Hypothalamus (tissue), 51 donors: Measurements from ENCODE around the gene SLCO4A1.

Experiments used
- DNase-seq, 51 donors: peaks; one replicate each; lab custom pipeline; 2025; lab: John Stamatoyannopoulos, UW

Gene SLCO4A1

GRCh38 chr20:62696434-62696957, 54.2 kb downstream of the SLCO4A1 start:
- no peak for DNase-seq

- DNase-seq, result no peak
These were observed 54.7 kb downstream of the SLCO4A1 start for GRCh38 chr20:62696989-62697388.

GRCh38 chr20:62697468-62697912, 55.2 kb downstream of the SLCO4A1 start:
- peak in 37 of 51 donors; percentile 10 to 80 (median 42) for DNase-seq

GRCh38 chr20:62698231-62698630, 55.9 kb downstream of the SLCO4A1 start:
- DNase-seq, result no peak

GRCh38 chr20:62699296-62699695, 57.0 kb downstream of the SLCO4A1 start:
- DNase-seq, result no peak

- DNase-seq, result no peak
These were observed 57.4 kb downstream of the SLCO4A1 start for GRCh38 chr20:62699741-62700140.

GRCh38 chr20:62700261-62700930, 58.1 kb downstream of the SLCO4A1 start:
- DNase-seq, result no peak

GRCh38 chr20:62701161-62702012, 59.1 kb downstream of the SLCO4A1 start:
- no peak for DNase-seq

GRCh38 chr20:62702013-62702300, 59.7 kb downstream of the SLCO4A1 start:
- DNase-seq, result no peak

GRCh38 chr20:62702895-62703852, 60.9 kb downstream of the SLCO4A1 start:
- peak in 1 of 51 donors; percentile 40 for DNase-seq

- DNase-seq, result no peak
These were observed 61.5 kb downstream of the SLCO4A1 start for GRCh38 chr20:62703853-62704228.

- peak in 20 of 51 donors; percentile 7 to 65 (median 19) for DNase-seq
These were observed 62.1 kb downstream of the SLCO4A1 start for GRCh38 chr20:62704341-62704948.

GRCh38 chr20:62705627-62706026, 63.3 kb downstream of the SLCO4A1 start:
- DNase-seq, result no peak

- DNase-seq, result no peak
These were observed 64.0 kb downstream of the SLCO4A1 start for GRCh38 chr20:62706344-62706743.

GRCh38 chr20:62706857-62707256, 64.6 kb downstream of the SLCO4A1 start:
- DNase-seq, result no peak

GRCh38 chr20:62707276-62707920, 65.1 kb downstream of the SLCO4A1 start:
- no peak for DNase-seq

GRCh38 chr20:62707921-62708521, 65.7 kb downstream of the SLCO4A1 start:
- no peak for DNase-seq

GRCh38 chr20:62708591-62709536, 66.6 kb downstream of the SLCO4A1 start, which contains the start of gene NTSR1:
TSS of gene NTSR1 (plus strand) at chr20:62708836. CDS start at chr20:62709208, 372 bp downstream.
- no peak for DNase-seq
